B cell (primary cell): ENCODE results near the gene HDAC7.

ENCODE experiments used
- EZH2 ChIP-seq: IDR thresholded peaks from 2 replicates; pipeline ENCODE4 v1.6.1; 2012; ENCODE audit warnings: borderline replicate concordance, low read depth, mild to moderate bottlenecking, moderate library complexity, low read length; ENCODE audit not compliant: insufficient read depth, poor library complexity, severe bottlenecking
- TF ChIP-seq, protein P1 (sequence below): fragments of 200-600 bp; IDR thresholded peaks from one replicate; pipeline ENCODE4 v1.8.0; 2022; ENCODE audit warnings: antibody characterized with exemption, mild to moderate bottlenecking

DNA sequence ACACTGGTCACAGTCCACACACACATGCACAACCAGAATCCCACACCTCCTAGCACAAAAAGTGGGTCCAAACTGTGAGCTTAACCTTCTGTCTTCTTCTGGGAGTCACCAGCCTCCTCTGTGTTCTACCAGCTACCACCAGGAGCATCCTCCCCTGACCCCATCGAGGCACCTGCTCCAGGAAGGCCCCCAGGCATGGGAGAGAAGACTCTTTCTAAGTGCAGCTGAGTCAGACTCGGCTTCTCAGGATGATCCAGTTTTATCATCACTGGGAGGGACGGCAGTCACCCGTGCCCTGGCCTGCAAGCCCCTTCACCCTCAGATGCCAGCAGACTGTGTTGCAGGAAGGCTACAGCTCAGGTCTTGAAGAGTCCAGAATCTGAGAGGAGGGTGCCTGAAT, 86.6 kb downstream of the HDAC7 start:
- no peak for TF ChIP-seq EZH2
- TF ChIP-seq, protein P1, sequence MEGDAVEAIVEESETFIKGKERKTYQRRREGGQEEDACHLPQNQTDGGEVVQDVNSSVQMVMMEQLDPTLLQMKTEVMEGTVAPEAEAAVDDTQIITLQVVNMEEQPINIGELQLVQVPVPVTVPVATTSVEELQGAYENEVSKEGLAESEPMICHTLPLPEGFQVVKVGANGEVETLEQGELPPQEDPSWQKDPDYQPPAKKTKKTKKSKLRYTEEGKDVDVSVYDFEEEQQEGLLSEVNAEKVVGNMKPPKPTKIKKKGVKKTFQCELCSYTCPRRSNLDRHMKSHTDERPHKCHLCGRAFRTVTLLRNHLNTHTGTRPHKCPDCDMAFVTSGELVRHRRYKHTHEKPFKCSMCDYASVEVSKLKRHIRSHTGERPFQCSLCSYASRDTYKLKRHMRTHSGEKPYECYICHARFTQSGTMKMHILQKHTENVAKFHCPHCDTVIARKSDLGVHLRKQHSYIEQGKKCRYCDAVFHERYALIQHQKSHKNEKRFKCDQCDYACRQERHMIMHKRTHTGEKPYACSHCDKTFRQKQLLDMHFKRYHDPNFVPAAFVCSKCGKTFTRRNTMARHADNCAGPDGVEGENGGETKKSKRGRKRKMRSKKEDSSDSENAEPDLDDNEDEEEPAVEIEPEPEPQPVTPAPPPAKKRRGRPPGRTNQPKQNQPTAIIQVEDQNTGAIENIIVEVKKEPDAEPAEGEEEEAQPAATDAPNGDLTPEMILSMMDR, result no peak
